HCT116 (cell line): ENCODE results near the gene ZSWIM3. TPM values are rescaled to one million over a fixed set of nuclear protein-coding genes. Genes with fewer than 3 reads are reported as not detected.

Source experiments
- ATAC-seq: fragments of 200-7000 bp; cut with Tn5 transposase; 2 replicates; pipeline ENCODE4 v1.9.1; 2020; ENCODE audit warnings: mild to moderate bottlenecking, moderate library complexity
- BruUV-seq: library from RNA; stranded (reverse); fragments of 400-500 nt; replicated peaks from 2 replicates; lab custom pipeline; 2021; lab: Mats Ljungman, UMichigan
- CTCF ChIA-PET: fragments of 300-600 bp; sonication (Branson Sonifier 250); formaldehyde crosslinking; loops from one replicate; lab custom pipeline; 2021; ENCODE audit warnings: antibody characterized with exemption; lab: Charles Lee
- POLR2A ChIA-PET: fragments of 300-600, 350-600 bp; sonication (Branson Sonifier 250); formaldehyde crosslinking; loops from one replicate; lab custom pipeline; 2021; ENCODE audit warnings: antibody characterized with exemption; lab: Charles Lee
- RAD21 ChIA-PET, 2 experiments: fragments of 300-600 bp; sonication (Branson Sonifier 250); formaldehyde crosslinking; loops; one replicate each; lab custom pipeline; 2023; ENCODE audit warnings: low total read pairs in 2 of 2; ENCODE audit not compliant: uncharacterized antibody in 2 of 2, unreplicated experiment in 2 of 2, low non-redundant PET in 1 of 2; lab: Charles Lee
- DNase-seq: peaks from one replicate; pipeline ENCODE4 v3.0.0-alpha.2; 2010; ENCODE audit warnings: low read depth, low spot score
- H2AFZ ChIP-seq: fragments of 200-600 bp; shearing (Covaris generic), sonication (generic); 2 replicates; pipeline ENCODE4 v1.6.1; 2017; ENCODE audit warnings: low read depth, mixed run types, mixed read lengths, antibody characterized with exemption, low read length; ENCODE audit not compliant: poor library complexity, severe bottlenecking
- H3K27ac ChIP-seq: 2 replicates; pipeline ENCODE4 v1.5.1; 2012; ENCODE audit warnings: low read depth, low read length
- H3K27me3 ChIP-seq: fragments of 200-600 bp; sonication (generic); 2 replicates; pipeline ENCODE4 v1.6.1; 2016; ENCODE audit warnings: mixed run types, low read length, mixed read lengths; ENCODE audit not compliant: insufficient read depth
- H3K36me3 ChIP-seq, 2 experiments: fragments of 200-500 bp in 1 of 2; fragments of 200-600 bp in 1 of 2; sonication (Bioruptor generic) in 1 of 2; sonication (generic) in 1 of 2; 2 replicates each; pipeline versions ENCODE4 v1.5.1 to v1.6.1; 2014 to 2016; ENCODE audit warnings: low read length in 2 of 2, inconsistent platforms in 1 of 2, mixed read lengths in 1 of 2, mixed run types in 1 of 2; ENCODE audit not compliant: insufficient read depth in 2 of 2, control insufficient read depth in 1 of 2
- H3K4me1 ChIP-seq, 2 experiments: fragments of 200-600 bp in 1 of 2; sonication (generic) in 1 of 2; 2 replicates each; pipeline versions ENCODE4 v1.5.1 to v1.6.1; 2012 to 2017; ENCODE audit warnings: low read length in 2 of 2, inconsistent platforms in 1 of 2, mild to moderate bottlenecking in 1 of 2, mixed read lengths in 1 of 2, mixed run types in 1 of 2, moderate library complexity in 1 of 2; ENCODE audit not compliant: insufficient read depth in 2 of 2, control insufficient read depth in 1 of 2
- H3K4me2 ChIP-seq: fragments of 200-600 bp; sonication (generic); 2 replicates; pipeline ENCODE4 v1.6.1; 2017; ENCODE audit warnings: mixed run types, low read length, mixed read lengths
- H3K4me3 ChIP-seq, 2 experiments: fragments of 200-600 bp in 1 of 2; sonication (generic) in 1 of 2; replicated peaks in 1 of 2; 2 replicates each; pipeline ENCODE4 v1.5.1; 2011 to 2016; ENCODE audit warnings: low read length in 2 of 2, control low read depth in 1 of 2, low read depth in 1 of 2, mild to moderate bottlenecking in 1 of 2, mixed read lengths in 1 of 2, mixed run types in 1 of 2
- H3K79me2 ChIP-seq: fragments of 200-600 bp; sonication (generic); 2 replicates; pipeline ENCODE4 v1.6.1; 2017; ENCODE audit warnings: mild to moderate bottlenecking, mixed run types, low read length, moderate library complexity, mixed read lengths; ENCODE audit not compliant: insufficient read depth
- H3K9ac ChIP-seq: fragments of 200-600 bp; sonication (generic); 2 replicates; pipeline ENCODE4 v1.6.1; 2016; ENCODE audit warnings: low read length, mixed read lengths
- H3K9me2 ChIP-seq: fragments of 200-600 bp; sonication (generic), shearing (Covaris generic); 2 replicates; pipeline ENCODE4 v1.6.1; 2017; ENCODE audit warnings: mixed run types, mild to moderate bottlenecking, moderate library complexity; ENCODE audit not compliant: insufficient read depth
- H3K9me3 ChIP-seq, 2 experiments: fragments of 200-500 bp in 1 of 2; fragments of 200-600 bp in 1 of 2; sonication (Bioruptor generic) in 1 of 2; sonication (generic) in 1 of 2; 2 replicates each; pipeline ENCODE4 v1.6.1; 2014 to 2017; ENCODE audit warnings: low read length in 2 of 2, mixed read lengths in 2 of 2, inconsistent platforms in 1 of 2, low read depth in 1 of 2, mild to moderate bottlenecking in 1 of 2, mixed run types in 1 of 2, moderate library complexity in 1 of 2; ENCODE audit not compliant: control insufficient read depth in 1 of 2, insufficient read depth in 1 of 2
- H4K20me1 ChIP-seq: fragments of 200-600 bp; sonication (generic), shearing (Covaris generic); 2 replicates; pipeline ENCODE4 v1.6.1; 2017; ENCODE audit warnings: mixed run types, mild to moderate bottlenecking, moderate library complexity; ENCODE audit not compliant: insufficient read depth
- ATF3 ChIP-seq: IDR thresholded peaks from 2 replicates; pipeline ENCODE4 v1.6.1; 2012
- CTCF ChIP-seq, 3 experiments: fragments of 200-600 bp in 1 of 3; sonication (generic) in 1 of 3; IDR thresholded peaks in 2 of 3; conservative IDR thresholded peaks in 1 of 3; 2 replicates each; pipeline ENCODE4 v1.5.1; 2012 to 2017; ENCODE audit warnings: low read depth in 2 of 3, low read length in 2 of 3, antibody characterized with exemption in 1 of 3, borderline replicate concordance in 1 of 3, control low read depth in 1 of 3, mild to moderate bottlenecking in 1 of 3, mixed read lengths in 1 of 3, mixed run types in 1 of 3, moderate library complexity in 1 of 3; ENCODE audit not compliant: insufficient read depth in 1 of 3
- EGR1 ChIP-seq: IDR thresholded peaks from 2 replicates; pipeline ENCODE4 v1.6.1; 2012; ENCODE audit warnings: low read depth
- EZH2 ChIP-seq: fragments of 200-600 bp; sonication (generic); IDR thresholded peaks from 2 replicates; pipeline ENCODE4 v1.6.1; 2017; ENCODE audit warnings: antibody characterized with exemption, mixed run types
- EZH2phosphoT487 ChIP-seq: fragments of 200-600 bp; IDR thresholded peaks from 2 replicates; pipeline ENCODE4 v1.6.1; 2018; ENCODE audit warnings: antibody characterized with exemption, borderline replicate concordance
- FOSL1 ChIP-seq: IDR thresholded peaks from 2 replicates; pipeline ENCODE4 v1.6.1; 2012; ENCODE audit warnings: low read depth
- JUND ChIP-seq: IDR thresholded peaks from 2 replicates; pipeline ENCODE4 v1.6.1; 2012
- MAX ChIP-seq: IDR thresholded peaks from 2 replicates; pipeline ENCODE4 v1.6.1; 2012
- POLR2A ChIP-seq: IDR thresholded peaks from 2 replicates; pipeline ENCODE4 v1.7.0; 2011; ENCODE audit warnings: borderline replicate concordance; ENCODE audit not compliant: insufficient read depth, insufficient read length; ENCODE audit errors: extremely low read depth
- RAD21 ChIP-seq: IDR thresholded peaks from 2 replicates; pipeline ENCODE4 v1.6.1; 2012; ENCODE audit warnings: low read depth, mild to moderate bottlenecking
- SIN3A ChIP-seq: IDR thresholded peaks from 2 replicates; pipeline ENCODE4 v1.6.1; 2012; ENCODE audit warnings: low read depth
- SP1 ChIP-seq: IDR thresholded peaks from 2 replicates; pipeline ENCODE4 v1.6.1; 2012; ENCODE audit warnings: low read depth
- SRF ChIP-seq: IDR thresholded peaks from 2 replicates; pipeline ENCODE4 v1.6.1; 2012; ENCODE audit warnings: low read depth
- YY1 ChIP-seq: IDR thresholded peaks from 2 replicates; pipeline ENCODE4 v1.6.1; 2011; ENCODE audit warnings: low read length, low read depth, moderate library complexity, mild to moderate bottlenecking; ENCODE audit not compliant: insufficient replicate concordance; ENCODE audit errors: extremely low read depth
- ZBTB33 ChIP-seq: IDR thresholded peaks from 2 replicates; pipeline ENCODE4 v1.6.1; 2011; ENCODE audit warnings: mild to moderate bottlenecking, low read length, moderate library complexity; ENCODE audit not compliant: insufficient replicate concordance; ENCODE audit errors: extremely low read depth
- ZFX ChIP-seq: fragments of 450-650 bp; IDR thresholded peaks from 2 replicates; pipeline ENCODE4 v1.6.1; 2017
- ZNF274 ChIP-seq: fragments of 200-500 bp; sonication (Bioruptor generic); IDR thresholded peaks from 2 replicates; pipeline ENCODE4 v1.6.1; 2014; ENCODE audit warnings: mild to moderate bottlenecking, low read depth, low read length, inconsistent platforms
- intact Hi-C: fragments of 100-400 bp; cut with micrococcal nuclease; formaldehyde crosslinking; loops from 2 replicates; pipeline ENCODE4 v1.10.0; 2022
- total RNA-seq: library from RNA; stranded (reverse); gene quantifications from one replicate; pipeline ENCODE4 v1.2.1, GENCODE V29; 2021; ENCODE audit not compliant: unreplicated experiment

Gene ZSWIM3
- total RNA-seq, 1 experiment from 2014 or later, result 1.8 TPM

- POLR2A ChIA-PET, result no interaction called here
- Histone ChIP-seq H2AFZ (no peak overlapping the region), H3K9ac (peak overlapping the region; percentile 91), H3K4me1 (peaks cover 24 to 37% of the 10 kb centered on the region in 2 experiments; a peak in 3 of 4 replicates), H3K9me3 (no peaks in the 10 kb centered on the region), H3K36me3 (peaks cover 41 to 67% of the 10 kb centered on the region in 2 experiments), H3K27me3 (no peaks in the 10 kb centered on the region), H4K20me1 (no peaks in the 10 kb centered on the region), H3K4me3 (peak overlapping the region; percentile 85 to 100), H3K4me2 (peak overlapping the region; percentile 86), H3K27ac (peak overlapping the region; percentile 93), H3K79me2 (peaks cover 34% of the 10 kb centered on the region), H3K9me2 (no peaks in the 10 kb centered on the region)
- CTCF ChIA-PET, result interaction anchor here (1.2 kb wide), 1 partner anchor 157 kb away, joined by 3 read pairs; no protein-coding TSS in a partner anchor
- TSS peak; percentile 71 for BruUV-seq
- DNase-seq (no peak), ATAC-seq (no peak)
- no peak for TF ChIP-seq SRF
- no peak for TF ChIP-seq MAX
- TF ChIP-seq ZNF274, result no peak
- no peak for TF ChIP-seq SP1
- TF ChIP-seq POLR2A, result peak; percentile 3
- no peak for TF ChIP-seq SIN3A
- RAD21 ChIA-PET, result no interaction called here
- intact Hi-C loops, result loop anchor here (5.0 kb wide), 1 partner anchor 159 kb away; the partner anchor contains the start of gene ZNF335
Measured at GRCh38 chr20:45813006-45813340, 44.4 kb upstream of the ZSWIM3 start.

GRCh38 chr20:45813489-45813888 is 43.9 kb upstream of the ZSWIM3 start:
- H3K9me2 ChIP-seq, result no peaks in the 10 kb centered on the region
- H3K79me2 ChIP-seq, result peaks cover 34% of the 10 kb centered on the region
- no peaks in the 10 kb centered on the region for H4K20me1 ChIP-seq
- CTCF ChIA-PET, result interaction anchor here (1.2 kb wide), 1 partner anchor 156 kb away, joined by 3 read pairs; no protein-coding TSS in a partner anchor
- peak overlapping the region; percentile 93 for H3K27ac ChIP-seq
- ATAC-seq (no peak), DNase-seq (no peak)
- H3K4me3 ChIP-seq, result peak overlapping the region; percentile 85 to 100
- no peaks in the 10 kb centered on the region for H3K27me3 ChIP-seq
- RAD21 ChIA-PET, result interaction anchor here in 1 of 2 experiments (0.6 kb wide), 1 partner anchor 145 kb away, joined by 3 read pairs; no protein-coding TSS in a partner anchor
- BruUV-seq, result no TSS peak
- peak overlapping the region; percentile 91 for H3K9ac ChIP-seq
- H3K36me3 ChIP-seq, result peaks cover 40 to 67% of the 10 kb centered on the region in 2 experiments
- POLR2A ChIA-PET, result no interaction called here
- no peak overlapping the region for H2AFZ ChIP-seq
- intact Hi-C loops, result loop anchor here (5.0 kb wide), 1 partner anchor 159 kb away; the partner anchor contains the start of gene ZNF335
- peak overlapping the region; percentile 86 for H3K4me2 ChIP-seq
- H3K4me1 ChIP-seq, result peaks cover 24 to 38% of the 10 kb centered on the region in 2 experiments; a peak in 3 of 4 replicates
- no peaks in the 10 kb centered on the region for H3K9me3 ChIP-seq
- TF ChIP-seq RAD21, result no peak
- no peak for TF ChIP-seq MAX
- no peak for TF ChIP-seq EZH2phosphoT487
- TF ChIP-seq ZBTB33, result no peak
- TF ChIP-seq CTCF (IDR thresholded peaks at IDR 0.05 in 2 of 3, conservative IDR thresholded peaks at IDR 0.05 in 1 of 3; ENCODE audit: borderline replicate concordance in 1 of 3, insufficient read depth in 1 of 3, low read depth in 2 of 3, low read length in 2 of 3), result no peak
- TF ChIP-seq SRF, result no peak
- no peak for TF ChIP-seq SIN3A
- no peak for TF ChIP-seq JUND
- TF ChIP-seq ATF3, result no peak
- no peak for TF ChIP-seq EGR1
- TF ChIP-seq EZH2, result no peak
- no peak for TF ChIP-seq ZFX
- TF ChIP-seq YY1, result no peak
- no peak for TF ChIP-seq SP1
- TF ChIP-seq FOSL1, result no peak
